ENCODE measurements around the gene C8B.

DNA sequence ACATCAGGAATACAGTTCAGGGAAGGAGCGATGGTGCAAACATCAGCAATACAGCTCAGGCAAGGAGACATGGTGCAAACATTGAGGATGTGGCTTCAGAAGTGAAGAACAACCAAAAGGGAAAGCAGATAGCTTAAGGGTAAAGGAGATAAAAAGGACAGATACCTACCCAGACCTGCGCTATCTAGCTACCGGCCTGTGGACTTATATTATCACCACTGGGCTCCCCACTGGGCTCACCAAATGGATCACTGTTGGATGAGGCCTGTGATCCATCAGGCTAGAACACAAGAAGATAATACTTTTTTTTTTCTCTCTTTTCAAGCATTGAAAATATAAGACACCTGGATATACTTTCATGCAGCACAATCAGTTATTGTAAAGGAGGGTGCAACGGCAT is 44.7 kb upstream of the C8B start:
- TF ChIP-seq GATA2 (IDR thresholded peaks at IDR 0.05; ENCODE audit: low read depth, low read length) = no peak
- TF ChIP-seq GATA3 (IDR thresholded peaks at IDR 0.05; ENCODE audit: low read depth, low read length) = no peak

Data from SH-SY5Y (cell line).